GM12801 (cell line): ENCODE data around the gene RTP2.

Experiments used
- CTCF ChIP-seq: IDR thresholded peaks from one replicate; pipeline ENCODE4 v1.5.1; 2011; ENCODE audit warnings: control low read depth; ENCODE audit not compliant: insufficient read length; ENCODE audit errors: extremely low read depth

RTP2 gene

GRCh38 chr3:187745201-187746058, 43.1 kb upstream of the RTP2 start, which contains the start of gene BCL6:
BCL6 (minus strand) TSS chr3:187745468; CDS start chr3:187733693, 11,775 bp downstream.
- no peak for TF ChIP-seq CTCF

GRCh38 chr3:187744169-187745151, 42.1 kb upstream of the RTP2 start:
- no peak for TF ChIP-seq CTCF

- TF ChIP-seq CTCF: no peak
These were observed 41.1 kb upstream of the RTP2 start for GRCh38 chr3:187743195-187744141.

GRCh38 chr3:187742351-187743171, 40.2 kb upstream of the RTP2 start:
- TF ChIP-seq CTCF: no peak

- TF ChIP-seq CTCF: no peak
These were observed 39.3 kb upstream of the RTP2 start for GRCh38 chr3:187741403-187742350.
